ENCODE measurements around the gene MAPT.

Gene MAPT

DNA sequence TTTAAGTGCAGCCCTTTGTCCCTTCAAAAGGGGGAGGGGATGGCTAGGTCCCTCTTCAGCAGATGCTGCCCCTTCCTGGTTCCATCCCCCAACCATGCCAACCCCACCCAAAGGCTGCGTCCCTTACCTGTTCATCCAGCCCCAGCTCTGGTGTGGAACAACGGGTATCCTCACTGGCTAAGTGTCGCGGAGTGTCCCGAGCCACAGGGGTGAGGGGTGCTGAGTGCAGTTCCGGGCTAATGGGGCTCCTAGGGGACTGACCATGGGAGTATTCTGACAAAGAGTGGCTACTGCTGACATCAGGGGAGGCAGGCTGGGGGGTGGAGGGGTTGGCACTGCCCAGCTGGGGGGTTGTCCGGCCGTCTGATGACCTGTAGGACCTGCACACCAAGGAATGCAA, 137.6 kb downstream of the MAPT start:
- no peak overlapping the region for H3K4me3 ChIP-seq (ENCODE audit: low read length)
- DNase-seq (ENCODE audit: low read depth), result no peak

DNA sequence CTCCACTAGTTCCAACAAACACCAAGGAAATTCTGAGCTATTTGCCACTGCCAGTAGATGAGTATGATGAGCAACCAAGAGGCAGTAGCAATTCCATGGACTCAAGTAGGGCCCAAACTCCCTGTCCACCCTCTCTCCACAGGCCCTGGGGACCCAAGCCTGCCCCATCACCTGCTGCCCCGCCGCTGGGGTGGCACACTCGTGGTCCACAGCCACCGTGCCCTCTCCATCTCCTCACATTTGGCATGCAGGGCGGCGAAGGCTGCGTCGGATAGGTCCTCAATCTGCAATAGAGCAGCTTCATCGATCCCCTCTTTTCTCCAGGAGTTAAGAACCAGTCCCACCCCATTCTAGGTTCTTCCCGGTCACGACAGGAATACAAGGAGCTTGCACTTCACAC, 138.6 kb downstream of the MAPT start:
- TF ChIP-seq, protein P1, sequence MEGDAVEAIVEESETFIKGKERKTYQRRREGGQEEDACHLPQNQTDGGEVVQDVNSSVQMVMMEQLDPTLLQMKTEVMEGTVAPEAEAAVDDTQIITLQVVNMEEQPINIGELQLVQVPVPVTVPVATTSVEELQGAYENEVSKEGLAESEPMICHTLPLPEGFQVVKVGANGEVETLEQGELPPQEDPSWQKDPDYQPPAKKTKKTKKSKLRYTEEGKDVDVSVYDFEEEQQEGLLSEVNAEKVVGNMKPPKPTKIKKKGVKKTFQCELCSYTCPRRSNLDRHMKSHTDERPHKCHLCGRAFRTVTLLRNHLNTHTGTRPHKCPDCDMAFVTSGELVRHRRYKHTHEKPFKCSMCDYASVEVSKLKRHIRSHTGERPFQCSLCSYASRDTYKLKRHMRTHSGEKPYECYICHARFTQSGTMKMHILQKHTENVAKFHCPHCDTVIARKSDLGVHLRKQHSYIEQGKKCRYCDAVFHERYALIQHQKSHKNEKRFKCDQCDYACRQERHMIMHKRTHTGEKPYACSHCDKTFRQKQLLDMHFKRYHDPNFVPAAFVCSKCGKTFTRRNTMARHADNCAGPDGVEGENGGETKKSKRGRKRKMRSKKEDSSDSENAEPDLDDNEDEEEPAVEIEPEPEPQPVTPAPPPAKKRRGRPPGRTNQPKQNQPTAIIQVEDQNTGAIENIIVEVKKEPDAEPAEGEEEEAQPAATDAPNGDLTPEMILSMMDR (conservative IDR thresholded peaks at IDR 0.05; ENCODE audit: low read depth, low read length), result no peak
- DNase-seq (ENCODE audit: low read depth), result no peak

More for the DNA sequence above, 137.6 kb downstream of the MAPT start:
- TF ChIP-seq, protein P1 (conservative IDR thresholded peaks at IDR 0.05; ENCODE audit: low read depth, low read length), result no peak

DNA sequence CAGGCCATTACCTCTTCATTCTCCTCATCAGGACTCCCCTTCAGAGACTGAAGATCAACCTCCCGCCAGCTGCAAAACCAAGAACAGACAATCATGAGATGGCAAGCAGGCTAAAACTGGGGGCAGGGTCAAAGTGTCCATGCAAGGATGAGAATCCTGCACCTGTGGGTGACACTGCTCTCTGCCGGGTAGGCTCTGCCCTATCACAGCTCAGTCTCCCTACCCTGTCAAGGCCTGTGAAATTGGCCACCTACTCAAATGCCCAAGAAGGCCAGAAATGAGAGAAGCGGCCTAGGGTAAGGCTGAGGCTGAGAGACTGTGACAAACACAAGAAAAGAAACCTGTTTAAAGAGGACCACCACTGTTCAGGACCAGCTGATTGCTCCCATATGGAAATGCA, 139.0 kb downstream of the MAPT start:
- DNase-seq (ENCODE audit: low read depth), result no peak
- H3K4me3 ChIP-seq (ENCODE audit: low read length), result no peak overlapping the region
- TF ChIP-seq, protein P1 (conservative IDR thresholded peaks at IDR 0.05; ENCODE audit: low read depth, low read length), result no peak

More for the DNA sequence above, 138.6 kb downstream of the MAPT start:
- no peak overlapping the region for H3K4me3 ChIP-seq (ENCODE audit: low read length)

DNA sequence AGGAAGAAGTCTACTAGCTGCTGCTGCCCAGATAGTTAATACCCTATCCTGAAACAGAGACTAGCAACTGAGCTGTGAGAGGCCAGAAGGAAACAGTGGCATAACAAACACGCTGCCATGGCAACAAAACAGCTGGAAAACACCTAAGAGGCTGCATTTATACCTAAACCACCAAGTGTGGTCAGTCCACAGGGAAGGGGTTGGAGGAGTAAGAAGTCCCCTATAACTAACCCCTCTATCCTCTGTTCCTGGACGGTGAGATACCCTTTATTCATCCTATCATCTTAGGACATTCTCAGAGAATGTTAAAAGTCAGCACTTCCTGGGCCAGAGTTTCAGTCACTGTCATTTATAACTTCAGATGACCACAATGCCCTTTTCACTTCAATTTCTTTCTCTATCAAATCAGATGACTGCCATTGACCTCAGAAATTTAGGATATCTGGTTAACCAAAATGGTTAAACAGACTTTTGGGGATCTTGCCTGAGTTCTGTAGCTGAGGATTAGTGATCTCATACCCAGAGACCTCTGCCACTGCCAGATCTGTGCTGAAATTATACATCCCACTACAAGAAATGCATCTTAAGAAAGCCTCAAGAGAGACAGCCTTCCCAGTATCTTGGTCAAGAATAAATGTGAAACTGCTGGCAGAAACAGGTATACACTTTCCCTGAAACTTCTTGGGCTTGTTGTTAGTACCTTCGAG, 140.9 kb downstream of the MAPT start:
- DNase-seq (ENCODE audit: low read depth), result no peak
- no peak overlapping the region for H3K4me3 ChIP-seq (ENCODE audit: low read length)
- TF ChIP-seq, protein P1 (conservative IDR thresholded peaks at IDR 0.05; ENCODE audit: low read depth, low read length), result no peak

DNA sequence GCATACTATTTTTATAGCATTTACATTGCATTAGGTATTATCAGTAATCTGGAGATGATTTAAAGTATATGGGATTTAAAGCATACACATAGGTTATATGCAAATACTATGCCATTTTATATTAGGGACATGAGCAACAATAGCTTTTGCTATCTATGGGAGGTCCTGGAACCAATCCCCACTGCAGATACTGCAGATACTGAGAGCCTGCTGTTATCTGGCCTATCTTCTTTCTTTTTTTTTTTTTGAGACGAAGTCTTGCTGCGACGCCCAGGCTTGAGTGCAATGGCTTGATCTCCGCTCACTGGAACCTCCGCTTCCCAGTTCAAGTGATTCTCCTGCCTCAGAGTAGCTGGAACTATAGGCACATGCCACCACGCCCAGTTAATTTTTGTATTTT, 142.1 kb downstream of the MAPT start:
- no peak for DNase-seq (ENCODE audit: low read depth)
- TF ChIP-seq, protein P1 (conservative IDR thresholded peaks at IDR 0.05; ENCODE audit: low read depth, low read length), result no peak
- no peak overlapping the region for H3K4me3 ChIP-seq (ENCODE audit: low read length)

DNA sequence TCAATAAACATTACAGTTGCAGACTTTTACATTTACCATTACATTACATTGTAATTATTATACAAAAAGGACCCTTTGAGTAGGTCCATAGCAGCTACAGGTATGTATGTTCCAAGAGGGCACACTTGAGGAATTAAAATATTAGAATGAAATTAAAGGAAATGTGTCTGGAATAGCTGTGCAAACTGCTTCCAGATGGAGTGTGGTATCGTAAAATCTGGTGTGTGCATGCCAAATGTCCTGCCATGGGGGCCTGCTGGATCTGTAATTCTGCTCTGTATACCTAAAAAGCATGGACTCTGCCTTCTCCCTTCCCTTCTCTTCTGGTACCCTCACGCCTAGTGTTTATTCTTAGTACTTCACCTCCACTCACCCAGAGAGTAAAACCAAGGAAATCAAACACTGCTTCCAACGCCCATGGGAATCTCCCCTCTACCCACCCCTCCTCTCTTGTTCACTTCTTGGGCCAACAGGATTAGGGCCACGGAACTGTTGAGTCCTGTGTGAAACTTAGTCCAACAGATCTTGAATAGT, 143.4 kb downstream of the MAPT start:
- TF ChIP-seq, protein P1 (conservative IDR thresholded peaks at IDR 0.05; ENCODE audit: low read depth, low read length), result no peak

DNA sequence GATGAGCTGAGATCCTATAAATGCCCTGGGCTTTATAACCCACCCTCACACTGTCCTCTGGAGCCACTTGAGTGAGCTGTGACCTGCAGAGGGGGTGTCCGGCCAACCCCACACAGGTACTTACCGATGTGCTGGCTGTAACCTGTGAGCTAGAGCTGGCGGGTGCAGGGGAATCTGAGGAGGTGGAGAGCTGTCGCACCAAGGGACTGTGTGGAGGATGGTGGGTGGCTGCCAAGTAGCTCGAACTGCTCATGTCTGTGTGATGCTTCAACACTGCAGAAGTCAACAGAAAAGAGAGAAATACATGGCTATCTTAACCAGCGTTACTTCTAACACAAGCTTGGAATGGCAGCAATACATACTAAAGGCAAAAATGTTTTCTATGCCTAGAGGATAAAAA, 144.1 kb downstream of the MAPT start:
- DNase-seq (ENCODE audit: low read depth), result no peak
- TF ChIP-seq, protein P1 (conservative IDR thresholded peaks at IDR 0.05; ENCODE audit: low read depth, low read length), result no peak
- H3K4me3 ChIP-seq (ENCODE audit: low read length), result no peak overlapping the region

More for the DNA sequence above, 143.4 kb downstream of the MAPT start:
- no peak overlapping the region for H3K4me3 ChIP-seq (ENCODE audit: low read length)
- no peak for DNase-seq (ENCODE audit: low read depth)

All from retinal pigment epithelial cell (primary cell).